Measurements from ENCODE around the gene RAD51B. TPM values are rescaled to one million over a fixed set of nuclear protein-coding genes. Genes with fewer than 3 reads are reported as not detected.

RAD51B gene
- total and polyA plus RNA-seq, 9 of the 15 experiments (the other 6 are each of a cell fraction or from before 2014, with no cell fraction given) = 8.5 to 17.3 (median 11.3) TPM

GRCh38 chr14:68621400-68622365, 802.1 kb downstream of the RAD51B start (continued):
- TF ChIP-seq IRF9 (tag; IDR thresholded peaks at IDR 0.05) (no peak), ZNF354B (CRISPR knock-in tag; IDR thresholded peaks at IDR 0.05) (no peak), ZBTB8A (IDR thresholded peaks at IDR 0.05; ENCODE audit: partially characterized antibody) (no peak), TCF3 (CRISPR knock-in tag; IDR thresholded peaks at IDR 0.05) (no peak), MXD1 (CRISPR knock-in tag; IDR thresholded peaks at IDR 0.05; ENCODE audit: borderline replicate concordance, poor library complexity, severe bottlenecking) (no peak), POLR2A (conservative IDR thresholded peaks at IDR 0.05) (no peak), E2F3 (CRISPR knock-in tag; IDR thresholded peaks at IDR 0.05) (no peak), ZNF311 (CRISPR knock-in tag; IDR thresholded peaks at IDR 0.05) (no peak), ZNF589 (CRISPR knock-in tag; IDR thresholded peaks at IDR 0.05; ENCODE audit: low read depth) (no peak), RREB1 (CRISPR knock-in tag; IDR thresholded peaks at IDR 0.05) (no peak), SMARCB1 (IDR thresholded peaks at IDR 0.05; ENCODE audit: insufficient read length, low read depth) (no peak), FOXJ2 (tag; IDR thresholded peaks at IDR 0.05) (peak; percentile 76; the same call in 1 of the 2 replicates), ILF3 (IDR thresholded peaks at IDR 0.05; ENCODE audit: borderline replicate concordance) (no peak), ZNF395 (CRISPR knock-in tag; IDR thresholded peaks at IDR 0.05) (no peak), POLR3G (IDR thresholded peaks at IDR 0.05; ENCODE audit: extremely low read depth, insufficient read length, insufficient replicate concordance) (no peak), FOXJ3 (CRISPR knock-in tag; IDR thresholded peaks at IDR 0.05) (0 out of 2 replicates have a peak, but pooled peaks have one; percentile 46)

Data from K562 (cell line).